Common myeloid progenitor, CD34-positive (primary cell): Measurements from ENCODE around the gene MFSD2A.
A peak's percentile ranks its signal among the peaks of the same experiment; 100 is the strongest.

Experiments used
- CTCF ChIA-PET: fragments of 350-600 bp; sonication (Branson Sonifier 250); formaldehyde crosslinking; loops from one replicate; lab custom pipeline; 2021; ENCODE audit warnings: antibody characterized with exemption; lab: Charles Lee
- POLR2A ChIA-PET: fragments of 350-600 bp; sonication (Branson Sonifier 250); formaldehyde crosslinking; loops from one replicate; lab custom pipeline; 2021; ENCODE audit warnings: antibody characterized with exemption; lab: Charles Lee
- DNase-seq, 3 donors: peaks; one replicate each; pipeline versions ENCODE4 v3.0.0 to v3.0.0-alpha.2; 2013
- H3K27ac ChIP-seq, 2 experiments: 1 replicate in 1 of 2; 2 replicates in 1 of 2; pipeline ENCODE4 v1.7.0; 2013; ENCODE audit warnings: inconsistent platforms in 2 of 2, low read length in 2 of 2, mild to moderate bottlenecking in 2 of 2, low read depth in 1 of 2, moderate library complexity in 1 of 2; ENCODE audit not compliant: severe bottlenecking in 2 of 2, insufficient read depth in 1 of 2, poor library complexity in 1 of 2
- H3K27me3 ChIP-seq, 5 experiments: replicated peaks in 2 of 5; 1 replicate in 3 of 5; 2 replicates in 2 of 5; pipeline versions ENCODE4 v1.6.1 to v1.7.0; 2013; ENCODE audit warnings: low read length in 4 of 5, mild to moderate bottlenecking in 2 of 5, moderate library complexity in 2 of 5, inconsistent platforms in 1 of 5; ENCODE audit not compliant: insufficient read depth in 5 of 5, control insufficient read depth in 4 of 5
- H3K36me3 ChIP-seq, 4 experiments: 1 replicate in 2 of 4; 2 replicates in 2 of 4; pipeline versions ENCODE4 v1.6.1 to v1.7.0; 2013; ENCODE audit warnings: low read length in 3 of 4, control low read depth in 1 of 4, mild to moderate bottlenecking in 1 of 4; ENCODE audit not compliant: control insufficient read depth in 4 of 4, insufficient read depth in 4 of 4
- H3K4me1 ChIP-seq, 4 experiments: 1 replicate in 3 of 4; 2 replicates in 1 of 4; pipeline versions ENCODE4 v1.6.1 to v1.7.1; 2013; ENCODE audit warnings: low read length in 3 of 4, mild to moderate bottlenecking in 3 of 4, control low read depth in 1 of 4, inconsistent platforms in 1 of 4, moderate library complexity in 1 of 4; ENCODE audit not compliant: control insufficient read depth in 4 of 4, insufficient read depth in 4 of 4; ENCODE audit errors: control extremely low read depth in 1 of 4
- H3K4me3 ChIP-seq, 7 experiments: 1 replicate in 4 of 7; 2 replicates in 3 of 7; pipeline versions ENCODE4 v1.5.1 to v1.7.0; 2013; ENCODE audit warnings: mild to moderate bottlenecking in 7 of 7, low read length in 6 of 7, moderate library complexity in 6 of 7, inconsistent platforms in 2 of 7, low read depth in 2 of 7, control low read depth in 1 of 7; ENCODE audit not compliant: insufficient read depth in 4 of 7, control insufficient read depth in 1 of 7; ENCODE audit errors: extremely low read depth in 1 of 7
- H3K9me3 ChIP-seq, 5 experiments: 1 replicate in 4 of 5; 2 replicates in 1 of 5; pipeline versions ENCODE4 v1.6.1 to v1.7.1; 2013; ENCODE audit warnings: low read length in 4 of 5, mild to moderate bottlenecking in 2 of 5, inconsistent platforms in 1 of 5, low read depth in 1 of 5, moderate library complexity in 1 of 5; ENCODE audit not compliant: control insufficient read depth in 4 of 5, insufficient read depth in 2 of 5; ENCODE audit errors: control extremely low read depth in 1 of 5
- WGBS: methylation state at CpG from one replicate; pipeline ENCODE4 v1.1.5; 2013; ENCODE audit not compliant: insufficient coverage; 5-methylcytosine and 5-hydroxymethylcytosine counted together

Gene MFSD2A

DNA sequence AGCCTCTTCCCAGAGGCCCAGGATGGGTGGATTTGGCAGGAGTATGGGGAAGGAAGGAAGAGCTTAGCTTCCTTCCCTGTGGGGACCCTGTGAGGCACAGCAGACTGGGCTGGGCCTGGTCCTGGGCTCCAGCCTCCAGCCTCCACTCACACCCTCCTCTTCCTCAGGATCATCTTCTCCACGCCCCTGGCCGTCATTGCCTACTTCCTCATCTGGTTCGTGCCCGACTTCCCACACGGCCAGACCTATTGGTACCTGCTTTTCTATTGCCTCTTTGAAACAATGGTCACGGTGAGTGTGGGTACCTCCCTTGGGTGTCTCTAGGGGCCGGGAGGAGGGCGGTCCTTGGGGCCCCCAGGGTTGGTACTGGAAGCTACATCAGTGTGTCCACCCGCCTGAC, 10.1 kb downstream of the MFSD2A start:
- H3K4me1 ChIP-seq: peaks cover 0 to 16% (median 12%) of the 10 kb centered on the region in 4 experiments
- H3K27me3 ChIP-seq: no peaks in the 10 kb centered on the region
- WGBS: 94% methylated on average over 9 of the region's 9 CpGs
- H3K9me3 ChIP-seq: no peaks in the 10 kb centered on the region
- POLR2A ChIA-PET: interaction anchor here (0.6 kb wide), 1 partner anchor 690 kb away, joined by 3 read pairs; no protein-coding TSS in a partner anchor
- DNase-seq: no peak
- H3K27ac ChIP-seq: no peak overlapping the region
- CTCF ChIA-PET: interaction anchor here (3.4 to 16.1 kb wide), 2 partner anchors 9 to 43 kb away, joined by 13 to 274 read pairs; no protein-coding TSS in a partner anchor
- peaks cover 0 to 45% (median 0%) of the 10 kb centered on the region in 4 experiments for H3K36me3 ChIP-seq
- no peak overlapping the region for H3K4me3 ChIP-seq

DNA sequence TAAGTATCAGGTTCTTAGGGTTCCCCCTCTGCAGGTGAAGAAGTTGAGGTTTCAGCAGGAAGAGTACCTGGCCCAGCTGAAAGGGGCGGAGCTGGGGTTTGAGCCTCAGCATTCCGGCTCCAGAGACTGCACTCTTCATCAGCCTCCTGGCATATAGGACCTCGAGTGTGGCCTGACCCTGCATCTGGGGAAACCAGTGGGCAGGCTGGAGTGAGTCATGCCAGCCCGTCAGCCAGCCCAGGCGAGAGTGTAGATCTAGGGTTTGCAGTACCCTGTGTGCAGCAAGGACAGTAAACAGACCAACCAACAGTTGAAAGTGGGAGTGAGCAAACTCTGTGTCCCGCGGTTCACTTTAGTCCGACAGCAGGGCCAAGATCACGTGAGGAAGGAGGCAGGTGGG, 14.1 kb downstream of the MFSD2A start:
- ChIA-PET CTCF (interaction anchor here (1.9 to 16.1 kb wide), 2 partner anchors 47 to 152 kb away, joined by 4 to 274 read pairs; no protein-coding TSS in a partner anchor), POLR2A (no interaction called here)
- no peak for DNase-seq
- H3K4me3 ChIP-seq: no peak overlapping the region
- no peaks in the 10 kb centered on the region for H3K27me3 ChIP-seq
- H3K27ac ChIP-seq: no peak overlapping the region
- peaks cover 0 to 36% (median 0%) of the 10 kb centered on the region in 4 experiments for H3K36me3 ChIP-seq
- peaks cover 0 to 2% (median 0%) of the 10 kb centered on the region in 4 experiments for H3K4me1 ChIP-seq
- no peaks in the 10 kb centered on the region for H3K9me3 ChIP-seq
- WGBS: 94% methylated on average over 6 of the region's 9 CpGs

GRCh38 chr1:39969531-39970270, 14.8 kb downstream of the MFSD2A start:
- Histone ChIP-seq H3K4me1 (peaks cover 0 to 2% (median 0%) of the 10 kb centered on the region in 4 experiments), H3K4me3 (no peak overlapping the region), H3K27me3 (no peaks in the 10 kb centered on the region), H3K9me3 (no peaks in the 10 kb centered on the region), H3K27ac (no peak overlapping the region), H3K36me3 (peaks cover 0 to 36% (median 0%) of the 10 kb centered on the region in 4 experiments)
- no peak for DNase-seq
- POLR2A ChIA-PET: no interaction called here
- CTCF ChIA-PET: interaction anchor here (1.9 to 16.1 kb wide), 3 partner anchors 48 to 153 kb away, joined by 4 to 274 read pairs (median 74); no protein-coding TSS in a partner anchor
- WGBS: 99% methylated on average over 10 of the region's 13 CpGs

- H3K27me3 ChIP-seq: no peaks in the 10 kb centered on the region
- peaks cover 0 to 36% (median 0%) of the 10 kb centered on the region in 4 experiments for H3K36me3 ChIP-seq
- H3K4me3 ChIP-seq: no peak overlapping the region
- no peaks in the 10 kb centered on the region for H3K9me3 ChIP-seq
- 96% methylated on average over 4 of the region's 4 CpGs for WGBS
- CTCF ChIA-PET: interaction anchor here (0.6 to 16.1 kb wide), 5 partner anchors 48 to 269 kb away, joined by 3 to 274 read pairs (median 5); no protein-coding TSS in a partner anchor
- POLR2A ChIA-PET: no interaction called here
- DNase-seq: no peak
- H3K27ac ChIP-seq: no peak overlapping the region
- H3K4me1 ChIP-seq: peaks cover 0 to 2% (median 0%) of the 10 kb centered on the region in 4 experiments
Measured at GRCh38 chr1:39970274-39970673, 15.3 kb downstream of the MFSD2A start.

- Histone ChIP-seq H3K4me3 (no peak overlapping the region), H3K27me3 (no peaks in the 10 kb centered on the region), H3K9me3 (no peaks in the 10 kb centered on the region), H3K4me1 (peaks cover 0 to 2% (median 0%) of the 10 kb centered on the region in 4 experiments), H3K36me3 (peaks cover 0 to 33% (median 0%) of the 10 kb centered on the region in 4 experiments), H3K27ac (no peak overlapping the region)
- DNase-seq: no peak
- 84% methylated on average over 4 of the region's 4 CpGs for WGBS
- POLR2A ChIA-PET: no interaction called here
- CTCF ChIA-PET: interaction anchor here (0.8 to 16.1 kb wide), 8 partner anchors 19 to 270 kb away, joined by 3 to 274 read pairs (median 5); no protein-coding TSS in a partner anchor
Measured at GRCh38 chr1:39971138-39971537, 16.2 kb downstream of the MFSD2A start.

DNA sequence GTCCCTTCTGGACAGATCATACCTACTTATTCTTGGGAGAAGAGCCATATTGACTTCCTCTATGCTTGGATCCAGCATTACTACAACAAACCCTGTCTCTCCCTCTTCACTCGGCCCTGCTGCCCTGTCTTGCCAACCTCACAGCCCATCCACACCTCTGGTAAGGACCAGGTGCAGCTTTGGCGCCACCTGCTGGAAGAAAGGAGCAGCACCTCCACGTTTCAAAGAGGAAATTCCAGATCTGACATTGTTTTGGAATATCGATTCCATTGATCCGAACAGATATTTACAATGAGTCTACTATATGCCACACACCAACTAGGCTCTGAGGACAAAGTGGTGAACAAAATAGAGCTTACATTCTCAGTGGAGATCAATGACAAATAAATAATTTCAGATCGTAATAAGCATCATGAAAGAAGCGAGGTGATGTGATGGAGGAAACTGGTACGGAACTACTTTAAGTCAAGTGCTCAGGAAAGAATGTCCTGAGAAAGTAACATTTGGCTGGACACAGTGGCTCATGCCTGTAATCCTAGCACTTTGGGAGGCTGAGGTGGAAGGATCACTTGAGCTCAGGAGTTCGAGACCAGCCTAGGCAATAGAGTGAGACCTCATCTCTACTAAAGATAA, 18.7 kb downstream of the MFSD2A start:
- H3K9me3 ChIP-seq: no peaks in the 10 kb centered on the region
- H3K27me3 ChIP-seq: no peaks in the 10 kb centered on the region
- H3K4me3 ChIP-seq: peak overlapping the region in 1 of 7 experiments; percentile 12
- H3K36me3 ChIP-seq: peaks cover 0 to 10% (median 0%) of the 10 kb centered on the region in 4 experiments
- ChIA-PET CTCF (interaction anchor here (0.7 to 16.1 kb wide), 23 partner anchors 9 to 363 kb away, joined by 3 to 274 read pairs (median 5); no protein-coding TSS in a partner anchor), POLR2A (no interaction called here)
- H3K27ac ChIP-seq: no peak overlapping the region
- peaks cover 0 to 2% (median 0%) of the 10 kb centered on the region in 4 experiments for H3K4me1 ChIP-seq
- DNase-seq: peak; percentile 56 to 77 (median 69)
- WGBS: 6% methylated on average over 3 of the region's 9 CpGs
